ENCODE results near the gene FAM240A. TPM values are rescaled to one million over a fixed set of nuclear protein-coding genes. Genes with fewer than 3 reads are reported as not detected.

The FAM240A gene
- polyA plus RNA-seq, 1 donor = 0.26 TPM

Other genes with a start within 250 kb of the FAM240A start
- 0.52 TPM for gene CCR5, start 241.6 kb upstream of the FAM240A start, polyA plus RNA-seq (ENCODE audit: insufficient read length)
- gene CCRL2, start 205.3 kb upstream of the FAM240A start, polyA plus RNA-seq (ENCODE audit: insufficient read length) = 0.74 TPM
- 3.7 TPM for gene LTF, start 147.6 kb upstream of the FAM240A start, polyA plus RNA-seq (ENCODE audit: insufficient read length)
- gene RTP3, start 114.5 kb upstream of the FAM240A start, polyA plus RNA-seq (ENCODE audit: insufficient read length) = 0.25 TPM
- 5.9 TPM for gene LRRC2, start 46.2 kb upstream of the FAM240A start, polyA plus RNA-seq (ENCODE audit: insufficient read length)
- 6.3 TPM for gene ALS2CL, start 81.2 kb downstream of the FAM240A start, polyA plus RNA-seq (ENCODE audit: insufficient read length)
- gene TMIE, start 88.9 kb downstream of the FAM240A start, polyA plus RNA-seq (ENCODE audit: insufficient read length) = 0.63 TPM
- not detected for gene PRSS50, start 105.3 kb downstream of the FAM240A start, polyA plus RNA-seq (ENCODE audit: insufficient read length)